ENCODE measurements around the gene BCL7A. TPM values are rescaled to one million over a fixed set of nuclear protein-coding genes. Genes with fewer than 3 reads are reported as not detected.

The BCL7A gene
- total and polyA plus RNA-seq, 9 of the 15 experiments (the other 6 are each of a cell fraction or from before 2014, with no cell fraction given), result 0.25 to 21.9 (median 14.9) TPM

- TF ChIP-seq HES1 (IDR thresholded peaks at IDR 0.05; ENCODE audit: low read depth) (no peak), ZNF655 (CRISPR knock-in tag; IDR thresholded peaks at IDR 0.05) (no peak)
Measured at GRCh38 chr12:122003651-122004611, 17.8 kb upstream of the BCL7A start (continued).

GRCh38 chr12:122004633-122005071 lies 17.0 kb upstream of the BCL7A start:
- FAIRE-seq (no peak), DNase-seq (ENCODE audit: extremely low read depth in 1 of 4, low spot score in 3 of 4) (no peak), ATAC-seq (no peak)
- POLR2A ChIA-PET, result interaction anchor here (0.7 kb wide), 1 partner anchor 17 kb away, joined by 3 read pairs; the partner anchor contains the start of gene BCL7A
- H3K27me3 ChIP-seq (ENCODE audit: control insufficient read depth in 2 of 2, insufficient read depth in 2 of 2, low read length in 2 of 2), result peaks cover 5 to 15% of the 10 kb centered on the region in 2 experiments; a peak in 3 of 5 replicates
- intact Hi-C loops (cut with micrococcal nuclease), result no loop called here
- H3K79me2 ChIP-seq (ENCODE audit: control insufficient read depth, insufficient read depth, low read length), result no peaks in the 10 kb centered on the region
- in situ Hi-C loops (cut with MboI), result no loop called here
- no peak overlapping the region for H3K27ac ChIP-seq (ENCODE audit: extremely low read depth, low read depth, low read length)
- H3K9ac ChIP-seq (ENCODE audit: insufficient read depth in 1 of 2, low read depth in 2 of 2, low read length in 2 of 2), result no peak overlapping the region
- BruUV-seq (replicated peaks), result no TSS peak
- no peaks in the 10 kb centered on the region for H3K36me3 ChIP-seq (ENCODE audit: control insufficient read depth, insufficient read depth, low read length)
- no peak for TF ChIP-seq ETS2 (tag; IDR thresholded peaks at IDR 0.05; ENCODE audit: borderline replicate concordance, poor library complexity, severe bottlenecking)
- no peak for TF ChIP-seq POLR2A (conservative IDR thresholded peaks at IDR 0.05)
- TF ChIP-seq ZNF274 (IDR thresholded peaks at IDR 0.05; ENCODE audit: borderline replicate concordance, low read depth, low read length), result no peak
- no peak for TF ChIP-seq CTCFL (IDR thresholded peaks at IDR 0.05; ENCODE audit: borderline replicate concordance, insufficient read depth, low read depth, low read length, poor library complexity, severe bottlenecking)
- no peak for TF ChIP-seq ZNF395 (CRISPR knock-in tag; IDR thresholded peaks at IDR 0.05)
- no peak for TF ChIP-seq HNRNPUL1 (IDR thresholded peaks at IDR 0.05; ENCODE audit: low read length)
- TF ChIP-seq ZNF143 (CRISPR knock-in tag; IDR thresholded peaks at IDR 0.05), result no peak
- no peak for TF ChIP-seq ILK (tag; IDR thresholded peaks at IDR 0.05; ENCODE audit: borderline replicate concordance, low read depth)
- no peak for TF ChIP-seq PURB (CRISPR knock-in tag; IDR thresholded peaks at IDR 0.05; ENCODE audit: low read depth)
- H3K4me1 ChIP-seq (replicated peaks in 1 of 2; ENCODE audit: control insufficient read depth in 2 of 2, insufficient read depth in 2 of 2, low read length in 2 of 2), result peaks cover 5 to 14% of the 10 kb centered on the region in 2 experiments; a peak in 4 of 5 replicates
- WGBS (ENCODE audit: insufficient coverage, low coverage, missing lambda C conversion rate), result 44% methylated on average over 12 of the region's 12 CpGs
- no peak overlapping the region for H2AFZ ChIP-seq (ENCODE audit: low read depth, low read length)
- no peaks in the 10 kb centered on the region for H4K20me1 ChIP-seq (replicated peaks; ENCODE audit: control insufficient read depth, insufficient read depth, low read length)
- 0 out of 2 replicates have a peak, but pooled peaks cover under 1% of the 10 kb centered on the region for H3K9me3 ChIP-seq (replicated peaks; ENCODE audit: control insufficient read depth, insufficient read depth, low read depth, low read length)
- CTCF ChIA-PET (ENCODE audit: low intra/inter-chr PET ratio), result no interaction called here
- no peaks in the 10 kb centered on the region for H3K9me1 ChIP-seq (ENCODE audit: control insufficient read depth, insufficient read depth, low read length)
- H3K4me2 ChIP-seq (ENCODE audit: insufficient read depth, low read length), result no peak overlapping the region
- H3K4me3 ChIP-seq, result no peak overlapping the region
